GM15510 (cell line): Measurements from ENCODE around the gene SLC45A1.

Experiments used
- POLR2A ChIP-seq: IDR thresholded peaks from 3 replicates; pipeline ENCODE4 v1.6.1; 2011; ENCODE audit warnings: borderline replicate concordance; ENCODE audit not compliant: insufficient read length; ENCODE audit errors: extremely low read depth

Gene SLC45A1

DNA sequence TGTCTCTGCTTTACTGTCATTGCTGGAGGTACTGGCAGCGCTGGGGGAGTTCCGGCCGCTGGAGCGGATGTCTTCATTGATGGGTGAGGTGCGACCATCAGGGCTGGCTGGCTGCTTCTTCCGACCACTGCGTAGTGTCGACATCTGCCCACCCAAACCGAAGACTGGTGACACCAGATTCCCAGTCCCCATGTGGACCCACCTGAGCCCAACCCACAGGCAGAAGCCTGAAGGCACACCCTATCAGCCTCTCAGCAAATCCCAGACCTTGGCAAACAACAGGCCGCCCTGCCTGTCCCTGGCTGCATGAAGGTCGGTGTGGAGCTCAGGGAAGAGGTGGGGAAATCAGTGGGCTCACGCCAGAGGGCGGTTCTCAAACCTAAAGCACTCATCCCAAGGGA, 44.8 kb downstream of the SLC45A1 start:
- no peak for TF ChIP-seq POLR2A

DNA sequence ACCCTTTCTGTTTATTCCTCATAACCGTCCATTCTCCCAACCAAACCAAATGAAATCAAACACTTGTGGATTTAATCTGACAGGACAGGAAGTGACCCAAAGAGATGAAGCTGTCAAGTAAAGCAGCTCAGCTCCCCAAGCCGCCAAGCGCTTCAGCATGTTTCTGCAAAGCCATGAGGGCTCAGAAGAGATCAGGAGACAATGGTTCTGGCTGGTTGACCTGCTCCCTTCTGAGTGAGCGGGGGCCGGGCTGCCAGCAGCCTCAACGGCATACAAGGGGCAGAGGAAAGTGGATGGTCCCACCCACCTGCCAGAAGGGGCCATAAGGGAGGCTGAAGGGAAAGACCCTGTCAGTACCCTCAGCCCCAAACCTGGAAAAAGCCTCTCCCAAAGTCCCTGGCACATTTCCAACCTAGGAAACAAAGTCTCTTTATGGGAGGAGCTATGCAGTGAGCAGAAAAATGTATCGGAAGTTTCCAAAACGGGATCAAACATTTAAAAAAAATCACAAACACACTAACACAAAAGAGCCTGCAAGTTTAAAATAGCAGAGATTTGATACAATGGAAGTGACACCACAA, 45.4 kb downstream of the SLC45A1 start:
- no peak for TF ChIP-seq POLR2A

DNA sequence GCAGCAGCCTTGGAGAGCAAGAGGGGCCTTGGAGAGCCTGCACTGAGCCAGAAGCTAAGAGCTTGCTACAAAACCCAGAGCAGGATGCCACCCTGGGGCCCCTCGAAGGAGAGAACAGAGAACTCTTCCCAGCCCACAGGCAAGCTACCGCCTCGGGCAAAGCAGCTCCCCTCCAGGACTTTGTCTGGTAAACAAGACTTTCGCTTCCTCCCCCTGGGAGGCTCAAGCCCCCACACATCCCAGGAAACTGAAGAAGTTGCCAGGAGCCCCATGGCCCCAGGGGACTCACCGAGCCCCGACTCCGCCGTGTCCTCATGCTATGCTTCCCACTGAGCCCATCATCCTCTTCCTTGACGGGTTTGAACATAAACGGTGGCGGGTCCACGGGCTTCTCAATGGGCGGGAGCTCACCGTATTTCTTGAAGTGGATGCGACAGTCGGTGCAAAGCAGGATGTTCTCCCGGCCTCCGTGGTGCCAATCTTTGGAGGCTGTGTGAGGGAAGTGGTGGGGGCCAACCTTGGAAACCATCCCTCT, 45.9 kb downstream of the SLC45A1 start:
- no peak for TF ChIP-seq POLR2A

DNA sequence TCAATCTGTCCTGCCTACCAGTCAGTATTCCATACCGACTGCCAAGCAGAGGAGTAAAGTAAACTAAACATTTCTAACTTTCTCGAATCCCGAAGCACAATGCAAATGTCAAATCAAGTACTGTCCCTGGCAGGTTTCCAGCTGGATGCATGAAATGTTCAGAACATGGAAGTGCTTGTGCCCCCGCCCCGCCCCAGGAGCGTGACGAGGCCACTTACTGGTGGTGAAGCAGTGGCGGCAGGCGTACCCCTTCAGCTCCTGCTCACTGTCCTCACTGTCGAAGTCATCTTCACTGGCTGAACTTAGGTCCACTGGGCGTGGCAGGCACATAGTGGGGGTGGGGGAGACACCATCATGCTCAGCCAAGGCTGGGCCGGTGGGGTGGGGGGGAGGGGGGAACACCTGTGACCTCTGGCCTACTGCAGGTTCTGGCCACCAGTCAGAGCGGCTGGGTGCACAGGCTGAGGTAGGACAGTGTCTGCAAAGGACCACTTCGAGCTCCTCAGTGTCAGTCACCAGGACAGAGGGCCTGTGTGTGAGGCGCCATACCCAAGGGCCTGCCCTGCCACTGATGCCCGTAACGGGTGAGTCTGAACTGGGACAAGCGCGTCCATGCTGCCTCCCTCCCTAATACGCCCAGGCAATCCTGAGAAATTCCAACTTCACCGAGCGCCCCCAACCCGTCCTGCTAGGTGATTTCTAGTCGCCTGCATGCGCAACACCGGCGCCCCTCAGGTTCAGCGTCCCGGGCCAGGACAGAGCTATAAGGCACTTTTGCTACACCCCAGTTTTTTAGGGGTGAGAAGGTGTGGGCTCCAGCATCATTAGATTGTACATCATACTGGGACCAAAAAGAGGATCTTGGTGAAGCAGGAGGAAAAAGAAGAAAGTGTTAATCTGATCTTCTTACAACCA, 46.9 kb downstream of the SLC45A1 start:
- TF ChIP-seq POLR2A = no peak

DNA sequence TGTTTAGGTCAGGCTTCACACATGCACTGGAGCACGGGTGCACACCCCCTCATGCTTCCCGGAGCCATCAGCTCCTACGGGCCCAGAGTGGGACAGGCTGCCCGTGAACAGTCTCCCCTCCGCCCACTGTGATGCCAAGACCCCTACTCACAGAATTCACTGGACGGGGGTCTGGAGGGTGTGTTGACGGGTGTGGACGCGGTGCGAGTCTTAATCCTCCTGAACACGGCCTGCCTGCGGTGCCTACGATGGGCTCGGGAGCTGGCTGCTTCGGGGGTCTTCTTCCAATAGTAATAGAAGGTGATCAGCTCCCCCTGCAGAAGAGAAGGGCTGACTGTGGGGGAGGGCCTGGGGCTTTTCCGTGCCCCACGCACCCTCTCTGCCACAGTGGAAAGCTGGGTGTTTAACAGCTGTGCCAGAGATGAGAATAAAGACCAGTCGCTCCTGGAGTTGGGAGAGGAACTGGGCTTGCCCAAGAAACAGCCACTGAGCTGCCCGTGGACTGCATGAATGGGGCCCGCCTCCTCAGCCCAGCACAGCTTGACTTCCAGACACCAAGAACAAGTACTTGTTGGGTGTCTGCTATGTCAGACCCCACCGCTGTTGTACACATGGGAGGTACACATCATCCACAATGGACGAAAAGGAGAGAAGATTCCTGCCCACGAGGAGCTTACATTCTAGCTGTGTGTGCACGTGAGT, 47.9 kb downstream of the SLC45A1 start:
- no peak for TF ChIP-seq POLR2A

DNA sequence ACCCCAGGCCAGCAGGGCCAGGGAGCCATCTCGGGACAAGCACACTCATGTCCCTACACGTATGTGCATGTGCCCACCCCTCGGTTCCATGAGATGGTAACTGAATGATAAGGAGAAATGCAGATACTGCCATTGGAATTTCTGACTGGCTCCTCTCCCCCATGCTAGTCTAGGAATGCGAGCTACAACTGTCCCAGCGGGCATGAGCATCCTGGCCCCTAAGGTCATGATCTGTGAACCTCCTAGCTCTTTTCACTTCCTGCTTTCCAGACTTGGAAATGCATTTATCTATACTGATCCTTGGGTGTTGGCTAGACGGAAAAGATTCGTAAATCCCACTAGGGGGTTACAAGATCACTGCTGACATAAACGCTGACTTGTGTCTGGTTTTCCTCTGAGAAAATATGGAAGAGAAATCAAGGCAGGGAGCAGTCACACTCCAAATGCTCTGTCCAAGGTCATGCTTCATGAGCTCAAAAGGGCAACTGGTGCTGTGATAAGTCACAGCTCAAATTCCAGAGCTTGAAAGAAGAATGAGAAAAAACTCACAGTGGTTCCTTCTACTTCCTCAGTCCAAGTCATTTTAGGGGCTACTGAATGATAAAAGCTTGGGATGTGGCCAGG, 49.8 kb downstream of the SLC45A1 start:
- TF ChIP-seq POLR2A = no peak

DNA sequence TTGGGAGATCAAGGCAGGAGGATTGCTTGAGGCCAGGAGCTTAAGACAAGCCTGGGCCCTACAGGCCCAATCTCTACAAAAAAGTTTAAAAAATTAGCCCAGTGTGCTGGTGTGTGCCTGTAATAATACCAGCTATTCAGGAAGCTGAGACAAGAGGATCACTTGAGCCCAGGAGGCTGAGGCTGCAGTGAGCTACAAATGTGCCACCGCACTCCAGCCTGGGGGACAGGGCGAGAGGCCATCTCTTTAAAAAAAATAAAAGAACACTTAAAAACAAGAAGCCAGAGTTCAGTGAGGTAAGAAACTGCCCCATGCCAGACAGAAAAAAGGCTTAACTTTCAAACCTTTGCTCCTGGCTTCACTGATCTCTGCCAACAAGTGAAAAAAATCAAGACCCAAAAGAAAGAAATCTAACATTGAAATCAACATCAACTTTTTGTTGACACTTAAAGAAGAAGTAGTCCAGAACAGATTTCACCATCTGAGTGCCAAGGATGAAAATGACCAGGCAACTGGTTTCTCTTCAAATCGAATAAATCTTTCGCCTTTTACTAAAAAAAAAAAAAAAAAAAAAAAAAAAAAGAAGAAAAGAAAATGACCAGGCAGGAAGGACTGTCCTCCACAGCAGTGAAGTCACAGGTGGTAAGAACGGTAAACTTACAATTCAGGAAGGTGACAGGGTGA, 51.2 kb downstream of the SLC45A1 start:
- TF ChIP-seq POLR2A = no peak

DNA sequence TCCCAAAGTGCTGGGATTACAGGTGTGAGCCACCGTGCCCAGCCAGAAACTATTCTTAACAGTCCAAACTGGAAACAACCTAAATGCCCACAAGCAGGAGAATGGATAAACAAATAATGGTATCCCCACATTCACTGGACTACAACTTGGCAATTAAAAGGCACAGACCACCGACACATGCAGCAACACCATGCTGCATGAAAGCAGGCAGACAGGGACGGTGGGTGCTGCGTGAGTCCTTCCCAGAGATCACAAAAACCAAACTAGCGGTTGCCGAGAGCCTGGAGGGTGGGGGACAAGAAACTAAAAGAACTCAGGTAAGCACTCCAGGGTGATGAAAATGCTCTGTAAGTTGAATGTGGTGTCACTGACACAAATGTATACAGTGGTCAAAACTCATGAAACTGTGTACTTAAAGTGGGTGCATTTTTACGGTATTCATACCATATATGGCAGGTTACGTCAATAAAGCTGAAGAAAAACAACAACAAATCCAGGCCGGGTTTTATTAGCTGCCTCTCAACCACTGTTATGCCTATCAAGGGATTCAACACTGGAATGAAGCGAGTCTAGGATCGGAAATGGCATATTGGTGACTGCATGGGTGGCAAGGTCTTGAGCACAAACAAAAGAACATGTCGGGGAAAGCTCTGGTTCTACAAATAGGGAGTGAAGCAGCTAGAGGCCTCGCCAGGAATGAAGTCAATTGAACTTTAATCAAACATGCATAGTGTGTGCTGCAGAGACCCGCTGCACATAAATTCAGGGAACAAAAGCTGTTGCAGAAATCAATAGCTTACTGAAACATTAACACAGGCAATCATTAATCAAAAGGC, 52.4 kb downstream of the SLC45A1 start:
- TF ChIP-seq POLR2A = no peak

DNA sequence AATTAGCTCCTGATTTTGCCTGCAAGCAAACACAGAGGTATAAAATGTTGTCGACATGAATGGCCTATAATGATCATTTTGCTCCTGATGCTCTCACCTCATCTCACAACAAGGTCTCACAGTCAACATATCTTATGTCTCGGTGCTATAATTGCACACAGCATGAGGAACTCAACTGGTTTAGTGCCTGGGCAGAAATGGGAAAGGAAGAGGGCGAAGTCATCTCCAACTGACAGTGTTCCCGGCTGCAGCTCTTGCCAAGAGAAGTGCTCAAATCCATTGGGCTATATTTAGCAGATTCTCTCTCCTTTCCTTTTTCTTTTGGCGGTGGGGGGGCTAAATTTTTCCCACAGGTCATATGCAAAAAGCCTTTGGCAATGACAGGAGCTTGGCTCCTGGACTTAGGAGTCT, 53.0 kb downstream of the SLC45A1 start:
- no peak for TF ChIP-seq POLR2A

DNA sequence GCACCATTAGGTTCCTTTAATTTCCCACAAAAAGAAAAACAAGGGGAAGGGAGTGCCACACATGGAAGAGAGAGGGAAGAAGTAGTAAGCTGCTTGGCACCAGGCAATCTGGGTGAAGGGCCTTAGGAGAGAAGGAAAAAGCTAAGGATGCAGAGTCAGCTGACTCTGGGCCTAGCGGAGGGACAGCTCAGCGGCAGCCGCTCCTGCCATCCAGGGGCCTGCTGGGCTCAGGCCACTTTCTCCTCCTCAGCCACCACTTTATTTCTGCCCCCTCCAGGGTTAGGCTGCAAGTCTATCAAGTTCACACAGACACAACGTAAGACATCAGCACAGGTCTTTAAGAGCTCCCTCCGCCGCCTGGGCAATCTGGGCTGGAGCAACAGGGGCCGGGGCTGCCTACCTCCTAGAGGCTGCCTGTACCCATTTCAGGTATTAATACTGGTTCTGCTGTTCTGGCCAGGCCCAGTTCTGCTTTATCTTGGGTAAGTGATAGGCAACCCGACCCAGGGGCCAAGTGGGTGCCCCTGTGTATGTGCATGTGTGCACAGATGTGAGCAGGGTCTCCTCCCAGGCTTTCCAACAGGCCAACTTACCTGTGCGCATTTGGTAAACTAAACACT, 53.6 kb downstream of the SLC45A1 start:
- no peak for TF ChIP-seq POLR2A

DNA sequence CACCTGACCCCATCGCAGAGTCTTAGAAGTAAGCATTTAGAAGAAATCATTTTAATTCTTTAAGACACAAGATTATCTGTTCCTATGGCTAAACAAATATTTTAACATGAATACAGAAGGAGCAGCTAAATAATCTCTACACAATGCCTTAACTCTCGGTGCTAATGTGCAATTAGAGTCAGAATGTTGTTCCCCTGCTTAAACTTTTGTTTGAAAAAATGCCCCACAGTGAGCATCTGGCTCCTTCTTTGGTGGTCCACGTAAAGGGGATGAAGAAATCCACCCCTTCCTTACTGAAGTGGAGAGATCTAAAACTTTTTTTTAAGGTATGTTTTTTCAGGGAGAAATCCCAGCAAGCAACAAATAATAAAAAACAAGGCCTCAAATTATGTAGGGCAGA, 55.2 kb downstream of the SLC45A1 start:
- no peak for TF ChIP-seq POLR2A

DNA sequence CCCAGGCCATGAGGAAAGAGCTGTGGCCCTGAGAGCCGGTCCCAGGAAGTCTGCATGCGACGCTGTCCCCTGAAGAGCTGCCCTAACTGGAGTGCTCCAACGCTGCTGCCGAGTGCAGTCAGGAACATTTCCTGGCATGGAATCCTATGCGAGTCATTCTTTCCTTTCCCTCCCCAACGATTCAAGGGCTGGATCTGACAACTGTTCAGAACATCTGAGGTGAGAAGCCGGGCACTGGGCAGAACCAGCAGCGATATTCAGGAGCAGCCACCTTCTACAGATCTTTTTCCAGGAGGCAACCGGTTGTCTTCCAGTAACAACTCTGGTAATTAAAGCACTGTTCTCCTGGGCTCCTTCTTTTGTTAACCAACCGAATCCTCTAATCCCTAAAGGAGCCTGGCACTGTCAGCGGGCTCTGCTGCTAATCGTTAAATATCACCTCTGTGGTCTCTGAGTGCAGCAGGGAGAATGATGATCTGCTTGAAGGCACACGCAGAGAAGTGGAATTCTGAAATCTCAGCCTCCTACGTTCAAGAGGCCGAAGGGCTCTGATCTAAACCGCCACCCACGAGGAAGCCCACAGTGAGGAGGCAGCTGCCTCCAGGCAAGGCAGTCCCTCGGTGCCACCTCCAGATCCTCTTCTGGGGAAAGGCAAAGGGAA, 55.8 kb downstream of the SLC45A1 start:
- no peak for TF ChIP-seq POLR2A
